Thoracic aorta endothelial cell (primary cell): ENCODE data around the gene PDCL2. TPM values are rescaled to one million over a fixed set of nuclear protein-coding genes. Genes with fewer than 3 reads are reported as not detected.

Experiments used
- total RNA-seq: library from RNA; depleted of rRNA; stranded (reverse); fragments of >200 nt; gene quantifications from 2 replicates; pipeline ENCODE4 v1.2.3, GENCODE V29; 2012

The PDCL2 gene
- total RNA-seq = not detected in 2 replicates

GRCh38 chr4:55592014-55592413, at the start of gene PDCL2:
Gene PDCL2 (minus strand): TSS chr4:55592245. CDS start chr4:55592109, 136 bp downstream.

GRCh38 chr4:55635741-55636655, 44.0 kb upstream of the PDCL2 start, which contains the start of gene NMU:
Gene NMU (minus strand): TSS chr4:55636298. CDS start chr4:55636192, 106 bp downstream.

GRCh38 chr4:55546756-55547465, 45.1 kb downstream of the PDCL2 start, which contains the start of gene CLOCK:
Gene CLOCK (minus strand): TSS chr4:55546909. CDS start chr4:55482785, 64,124 bp downstream.

Other genes starting within 250 kb of the PDCL2 start
- gene SRD5A3, start 246.0 kb downstream of the PDCL2 start, total RNA-seq = 10.0 and 11.3 TPM in 2 replicates
- 202 and 222 TPM in 2 replicates for gene TMEM165, start 196.3 kb downstream of the PDCL2 start, total RNA-seq
- 39.6 and 45.4 TPM in 2 replicates for gene CLOCK, start 45.3 kb downstream of the PDCL2 start, total RNA-seq
- 0.53 TPM in 1 of 2 replicates, not detected in the other for gene NMU, start 44.1 kb upstream of the PDCL2 start, total RNA-seq
- not detected in 2 replicates for gene EXOC1L, start 227.5 kb upstream of the PDCL2 start, total RNA-seq